ENCODE results near the gene VTI1A.

VTI1A gene

GRCh38 chr10:112639298-112639697 is 192.3 kb downstream of the VTI1A start:
- DNase-seq (ENCODE audit: low read depth), result no peak

- no peak for DNase-seq (ENCODE audit: low read depth)
Observed at GRCh38 chr10:112640638-112641037, 193.6 kb downstream of the VTI1A start.

- DNase-seq (ENCODE audit: low read depth), result no peak
Observed at GRCh38 chr10:112643600-112644264, 196.7 kb downstream of the VTI1A start.

GRCh38 chr10:112644265-112644645 is 197.2 kb downstream of the VTI1A start:
- DNase-seq (ENCODE audit: low read depth), result no peak

GRCh38 chr10:112649006-112649821 is 202.2 kb downstream of the VTI1A start:
- DNase-seq (ENCODE audit: low read depth), result no peak

- DNase-seq (ENCODE audit: low read depth), result no peak
Observed at GRCh38 chr10:112649822-112650152, 202.8 kb downstream of the VTI1A start.

GRCh38 chr10:112650588-112651030 is 203.6 kb downstream of the VTI1A start:
- DNase-seq (ENCODE audit: low read depth), result no peak

GRCh38 chr10:112653215-112653614 is 206.2 kb downstream of the VTI1A start:
- DNase-seq (ENCODE audit: low read depth), result no peak

- DNase-seq (ENCODE audit: low read depth), result no peak
Observed at GRCh38 chr10:112653851-112654250, 206.8 kb downstream of the VTI1A start.

- no peak for DNase-seq (ENCODE audit: low read depth)
Observed at GRCh38 chr10:112654794-112655193, 207.8 kb downstream of the VTI1A start.

- no peak for DNase-seq (ENCODE audit: low read depth)
Observed at GRCh38 chr10:112655722-112656121, 208.7 kb downstream of the VTI1A start.

- no peak for DNase-seq (ENCODE audit: low read depth)
Observed at GRCh38 chr10:112658465-112658864, 211.4 kb downstream of the VTI1A start.

GRCh38 chr10:112658900-112659638 is 212.1 kb downstream of the VTI1A start:
- no peak for DNase-seq (ENCODE audit: low read depth)

- DNase-seq (ENCODE audit: low read depth), result no peak
Observed at GRCh38 chr10:112663234-112664125, 216.5 kb downstream of the VTI1A start.

- DNase-seq (ENCODE audit: low read depth), result no peak
Observed at GRCh38 chr10:112666094-112666493, 219.1 kb downstream of the VTI1A start.

GRCh38 chr10:112669989-112670388 is 223.0 kb downstream of the VTI1A start:
- no peak for DNase-seq (ENCODE audit: low read depth)

GRCh38 chr10:112671743-112672142 is 224.7 kb downstream of the VTI1A start:
- DNase-seq (ENCODE audit: low read depth), result no peak

GRCh38 chr10:112672706-112673105 is 225.7 kb downstream of the VTI1A start:
- DNase-seq (ENCODE audit: low read depth), result no peak

GRCh38 chr10:112675560-112676083 is 228.6 kb downstream of the VTI1A start:
- no peak for DNase-seq (ENCODE audit: low read depth)

GRCh38 chr10:112677689-112678088 is 230.7 kb downstream of the VTI1A start:
- DNase-seq (ENCODE audit: low read depth), result no peak

GRCh38 chr10:112678581-112678980 is 231.6 kb downstream of the VTI1A start:
- DNase-seq (ENCODE audit: low read depth), result no peak

- DNase-seq (ENCODE audit: low read depth), result no peak
Observed at GRCh38 chr10:112678987-112679386, 232.0 kb downstream of the VTI1A start.

All from activated T-cell treated with anti-CD3 and anti-CD28 coated beads for 24 hours (primary cell).